D721Med (cell line): ENCODE data around the gene EML1.

Source experiments
- DNase-seq: peaks from one replicate; pipeline ENCODE4 v3.0.0; 2011; ENCODE audit warnings: low spot score; ENCODE audit not compliant: insufficient read length
- FAIRE-seq: peaks from 2 replicates; lab custom pipeline; 2011; peaks lifted over from hg19 to GRCh38; lab: Jason Lieb, UNC
- TF ChIP-seq, protein P1 (sequence below): IDR thresholded peaks from 2 replicates; pipeline ENCODE4 v1.5.1; 2012; ENCODE audit warnings: mild to moderate bottlenecking, control low read depth; ENCODE audit not compliant: insufficient read depth; ENCODE audit errors: missing control alignments

The EML1 gene

DNA sequence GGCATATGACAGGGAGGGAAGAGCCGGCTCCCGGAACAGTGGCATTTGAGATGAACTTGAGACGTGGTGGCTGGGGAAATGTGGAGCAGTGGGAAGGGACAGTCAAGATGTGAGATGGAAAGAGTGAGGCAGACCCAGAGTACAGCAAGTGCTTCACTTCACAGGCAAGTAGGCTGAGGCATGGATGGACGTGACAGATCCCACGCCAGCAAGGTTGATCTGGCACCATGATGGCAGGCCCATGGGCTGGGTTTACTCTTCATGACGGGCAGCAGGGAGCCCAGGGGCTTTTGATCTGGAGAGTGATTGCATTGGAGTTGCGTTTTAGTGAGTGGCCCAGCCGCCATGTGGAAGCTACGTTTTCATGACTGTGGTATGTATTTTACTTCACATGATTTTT, 17.9 kb upstream of the EML1 start:
- FAIRE-seq (no peak), DNase-seq (no peak)
- TF ChIP-seq, protein P1, sequence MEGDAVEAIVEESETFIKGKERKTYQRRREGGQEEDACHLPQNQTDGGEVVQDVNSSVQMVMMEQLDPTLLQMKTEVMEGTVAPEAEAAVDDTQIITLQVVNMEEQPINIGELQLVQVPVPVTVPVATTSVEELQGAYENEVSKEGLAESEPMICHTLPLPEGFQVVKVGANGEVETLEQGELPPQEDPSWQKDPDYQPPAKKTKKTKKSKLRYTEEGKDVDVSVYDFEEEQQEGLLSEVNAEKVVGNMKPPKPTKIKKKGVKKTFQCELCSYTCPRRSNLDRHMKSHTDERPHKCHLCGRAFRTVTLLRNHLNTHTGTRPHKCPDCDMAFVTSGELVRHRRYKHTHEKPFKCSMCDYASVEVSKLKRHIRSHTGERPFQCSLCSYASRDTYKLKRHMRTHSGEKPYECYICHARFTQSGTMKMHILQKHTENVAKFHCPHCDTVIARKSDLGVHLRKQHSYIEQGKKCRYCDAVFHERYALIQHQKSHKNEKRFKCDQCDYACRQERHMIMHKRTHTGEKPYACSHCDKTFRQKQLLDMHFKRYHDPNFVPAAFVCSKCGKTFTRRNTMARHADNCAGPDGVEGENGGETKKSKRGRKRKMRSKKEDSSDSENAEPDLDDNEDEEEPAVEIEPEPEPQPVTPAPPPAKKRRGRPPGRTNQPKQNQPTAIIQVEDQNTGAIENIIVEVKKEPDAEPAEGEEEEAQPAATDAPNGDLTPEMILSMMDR, result no peak

DNA sequence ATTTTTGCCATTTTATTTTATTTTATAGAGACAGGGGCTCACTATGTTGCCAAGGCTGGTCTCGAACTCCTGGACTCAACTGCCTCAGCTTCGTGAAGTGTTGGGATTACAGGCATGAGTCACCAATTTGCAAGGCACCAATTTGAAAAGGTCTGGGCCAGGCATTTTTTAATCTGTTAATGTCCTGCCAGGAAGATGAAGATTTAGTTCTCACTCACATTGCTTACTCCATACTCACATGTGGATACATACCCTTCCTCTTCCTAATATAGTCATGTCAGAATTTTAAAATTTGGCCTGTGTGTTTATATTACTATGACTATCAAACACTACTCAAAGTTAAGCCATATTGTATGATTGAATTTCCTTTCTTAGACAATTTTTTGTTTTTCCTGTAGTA, 15.3 kb upstream of the EML1 start:
- DNase-seq (no peak), FAIRE-seq (no peak)
- TF ChIP-seq, protein P1, result no peak

DNA sequence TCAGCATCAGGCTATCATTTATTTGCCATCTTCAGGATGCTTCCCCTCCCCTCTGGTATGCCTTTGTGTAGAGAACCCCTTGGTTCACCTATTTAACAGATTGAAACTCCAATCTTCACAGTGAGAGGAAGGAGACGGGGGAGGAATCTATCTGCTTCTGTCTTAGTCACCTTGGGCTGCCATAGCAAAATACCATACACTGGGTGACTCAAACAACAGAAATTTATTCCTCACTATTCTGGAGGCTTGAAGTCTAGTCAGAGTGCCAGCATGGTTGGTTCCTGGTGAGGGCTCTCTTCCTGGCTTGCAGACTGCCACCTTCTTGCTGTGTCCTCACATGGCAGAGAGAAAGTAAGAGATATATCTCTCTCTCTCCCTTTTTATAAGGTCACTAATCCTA, 13.5 kb upstream of the EML1 start:
- no peak for DNase-seq
- FAIRE-seq, result no peak
- TF ChIP-seq, protein P1, result no peak

- DNase-seq, result no peak
- no peak for FAIRE-seq
- TF ChIP-seq, protein P1, result no peak
These were observed 12.5 kb upstream of the EML1 start for GRCh38 chr14:99780690-99781089.

DNA sequence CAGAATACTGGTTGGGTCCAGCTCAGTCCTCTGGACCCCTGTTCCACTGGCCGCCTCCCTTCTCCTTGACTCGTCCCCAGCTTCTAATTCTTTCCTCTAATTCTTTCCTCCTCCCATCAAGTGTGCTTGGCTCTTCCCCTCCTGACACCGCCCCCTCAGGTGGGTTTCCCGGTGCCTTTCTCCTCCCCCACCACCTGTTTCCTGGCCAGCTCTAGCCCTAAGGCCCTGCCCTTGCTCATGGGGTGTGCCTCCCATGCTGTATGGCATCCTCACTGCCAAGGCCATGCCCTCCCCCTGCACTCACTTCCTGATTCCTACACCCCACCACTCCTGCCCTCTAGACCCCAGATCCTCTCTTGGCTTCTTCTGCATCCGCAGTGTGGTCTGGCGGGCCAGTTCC, 12.1 kb upstream of the EML1 start:
- FAIRE-seq, result no peak
- TF ChIP-seq, protein P1, result no peak
- DNase-seq, result no peak

GRCh38 chr14:99781853-99782610, 11.2 kb upstream of the EML1 start:
- TF ChIP-seq, protein P1, result no peak
- no peak for DNase-seq
- FAIRE-seq, result no peak

DNA sequence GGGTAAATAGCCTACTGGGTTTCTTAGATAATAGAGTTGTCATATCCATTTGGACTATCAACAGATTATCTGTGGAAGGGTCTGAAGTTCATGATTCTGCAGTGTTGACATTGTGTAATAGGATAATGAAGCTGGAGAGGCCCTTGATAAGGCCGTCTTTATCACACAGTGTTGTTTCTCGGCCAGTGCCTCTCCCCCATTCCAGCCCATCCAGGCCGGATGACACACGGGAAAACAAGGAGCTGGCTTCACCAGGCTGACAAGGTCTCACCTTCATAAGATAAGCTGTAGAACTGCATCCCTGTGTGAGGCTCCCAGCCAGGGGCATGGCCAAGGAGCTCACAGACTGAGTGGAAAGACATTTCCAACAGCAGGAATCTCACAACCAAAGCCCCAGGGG, 8.7 kb upstream of the EML1 start:
- FAIRE-seq, result no peak
- no peak for DNase-seq
- TF ChIP-seq, protein P1, result no peak
